Stimulated activated CD4-positive, alpha-beta T cell treated with anti-CD3 and anti-CD28 coated beads, Interleukin-15, amount 100 ng/mL, for 24 hours (primary cell): ENCODE measurements around the gene FAAP100.
A peak's percentile ranks its signal among the peaks of the same experiment; 100 is the strongest.
"Not testable (repeated sequence)": the region's sequence is repeated elsewhere in the genome, so short reads cannot be mapped to it uniquely, and the experiment has no call there.

Source experiments
- DNase-seq: peaks from one replicate; pipeline ENCODE4 v3.0.0-alpha.2; 2020

Gene FAAP100

DNA sequence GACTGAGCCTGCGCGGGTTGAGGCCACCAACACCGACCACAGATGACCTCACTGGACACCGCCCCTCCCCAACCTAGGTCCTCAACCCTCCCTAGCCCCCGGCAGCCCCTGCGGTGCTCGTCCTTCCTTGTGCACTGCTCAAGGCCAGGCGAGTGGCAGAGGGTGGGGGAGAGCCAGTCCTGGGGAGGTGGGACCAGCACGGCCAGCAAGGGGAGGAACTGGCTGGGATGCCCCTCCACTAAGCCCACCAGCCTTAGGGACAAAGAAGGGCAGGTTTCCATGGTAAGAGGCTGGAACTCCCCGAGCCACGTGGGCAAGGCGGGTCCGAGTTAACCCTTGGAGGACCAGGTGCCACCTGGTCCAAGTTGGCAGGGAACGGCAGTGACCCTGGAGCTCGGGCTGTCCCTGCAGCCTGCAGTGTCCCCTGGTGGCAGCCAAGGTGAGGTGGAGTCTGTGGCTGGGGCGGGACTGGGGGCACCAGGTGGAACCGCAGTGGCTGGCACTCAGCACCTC lies 14.8 kb downstream of the FAAP100 start:
- peak; percentile 61 for DNase-seq

DNA sequence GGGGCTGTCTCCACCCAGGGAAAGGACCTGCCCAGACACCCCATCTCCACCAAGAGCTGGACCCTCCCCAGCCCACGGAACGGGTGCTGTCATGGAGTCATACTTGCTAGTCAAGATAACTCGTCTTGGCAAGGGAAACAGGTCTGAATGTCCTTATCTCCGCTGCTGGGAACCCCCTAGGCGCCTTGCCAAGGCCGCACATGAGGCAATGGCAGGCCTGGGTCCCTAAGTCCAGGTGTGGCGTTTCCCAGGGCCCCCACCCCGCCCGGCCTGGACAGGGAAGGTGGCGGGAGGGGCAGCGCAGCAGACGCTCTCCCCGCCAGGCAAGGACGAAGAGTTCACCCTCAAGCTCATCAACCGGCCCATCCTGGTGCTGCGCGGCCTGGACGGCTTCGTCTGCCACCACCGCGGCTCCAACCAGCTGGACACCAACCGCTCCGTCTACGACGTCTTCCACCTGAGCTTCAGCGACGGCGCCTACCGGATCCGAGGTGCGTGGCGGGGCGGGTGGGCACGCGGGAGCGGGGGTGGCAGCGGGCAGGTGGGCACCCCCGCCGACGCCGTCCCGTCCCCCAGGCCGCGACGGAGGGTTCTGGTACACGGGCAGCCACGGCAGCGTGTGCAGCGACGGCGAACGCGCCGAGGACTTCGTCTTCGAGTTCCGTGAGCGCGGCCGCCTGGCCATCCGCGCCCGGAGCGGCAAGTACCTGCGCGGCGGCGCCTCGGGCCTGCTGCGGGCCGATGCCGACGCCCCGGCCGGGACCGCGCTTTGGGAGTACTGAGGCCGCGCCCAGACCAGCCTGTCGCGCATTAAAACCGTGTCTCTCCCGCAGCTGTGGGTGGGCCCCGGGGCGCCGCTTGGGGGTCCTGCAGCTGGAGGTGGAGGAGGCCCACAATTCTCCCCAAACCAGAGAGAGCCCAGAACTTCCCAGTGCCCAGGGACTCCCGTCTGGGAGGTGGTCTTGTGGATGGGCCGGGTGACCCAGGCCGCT lies 15.6 kb downstream of the FAAP100 start:
- DNase-seq: peak; percentile 35

DNA sequence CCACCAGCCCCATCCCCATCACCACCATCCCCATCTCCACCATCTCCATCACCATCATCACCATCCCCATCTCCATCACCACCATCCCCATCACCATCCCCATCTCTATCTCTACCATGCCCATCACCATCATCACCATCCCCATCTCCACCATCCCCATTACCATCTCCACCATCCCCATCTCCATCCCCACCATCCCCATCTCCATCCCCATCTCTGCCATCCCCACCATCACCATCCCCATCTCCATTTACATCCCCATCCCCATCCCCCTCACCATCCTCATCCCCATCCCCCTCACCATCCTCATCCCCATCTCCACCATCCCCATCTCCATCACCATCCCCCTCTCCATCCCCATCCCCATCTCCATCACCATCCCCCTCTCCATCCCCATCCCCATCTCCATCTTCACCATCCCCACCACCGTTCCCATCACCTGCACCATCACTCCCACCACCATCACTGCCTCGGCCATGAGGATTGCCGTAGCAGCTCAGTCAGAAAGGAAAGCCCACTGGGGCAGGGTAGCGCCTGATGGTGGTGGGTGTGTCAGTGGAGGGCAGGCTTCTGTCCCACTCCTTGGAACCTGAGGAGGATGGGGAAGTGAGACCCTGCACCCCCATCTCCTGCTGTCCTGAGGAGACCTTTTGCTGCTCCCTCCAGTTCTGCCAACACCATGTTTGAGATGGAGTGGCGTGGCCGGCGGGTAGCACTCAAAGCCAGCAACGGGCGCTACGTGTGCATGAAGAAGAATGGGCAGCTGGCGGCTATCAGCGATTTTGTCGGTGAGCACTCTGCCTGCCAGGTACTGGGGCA lies 16.5 kb downstream of the FAAP100 start:
- no peak for DNase-seq

DNA sequence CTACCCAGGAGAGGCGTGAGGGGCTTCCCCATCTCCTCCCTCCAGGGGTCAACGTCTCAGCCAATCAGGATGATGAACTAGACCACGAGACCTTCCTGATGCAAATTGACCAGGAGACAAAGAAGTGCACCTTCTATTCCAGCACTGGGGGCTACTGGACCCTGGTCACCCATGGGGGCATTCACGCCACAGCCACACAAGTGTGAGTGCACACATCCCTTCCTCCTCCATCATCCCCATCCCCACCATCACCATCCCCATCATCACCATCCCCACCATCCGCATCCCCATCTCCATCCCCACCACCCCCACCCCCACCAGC lies 17.2 kb downstream of the FAAP100 start:
- no peak for DNase-seq

DNA sequence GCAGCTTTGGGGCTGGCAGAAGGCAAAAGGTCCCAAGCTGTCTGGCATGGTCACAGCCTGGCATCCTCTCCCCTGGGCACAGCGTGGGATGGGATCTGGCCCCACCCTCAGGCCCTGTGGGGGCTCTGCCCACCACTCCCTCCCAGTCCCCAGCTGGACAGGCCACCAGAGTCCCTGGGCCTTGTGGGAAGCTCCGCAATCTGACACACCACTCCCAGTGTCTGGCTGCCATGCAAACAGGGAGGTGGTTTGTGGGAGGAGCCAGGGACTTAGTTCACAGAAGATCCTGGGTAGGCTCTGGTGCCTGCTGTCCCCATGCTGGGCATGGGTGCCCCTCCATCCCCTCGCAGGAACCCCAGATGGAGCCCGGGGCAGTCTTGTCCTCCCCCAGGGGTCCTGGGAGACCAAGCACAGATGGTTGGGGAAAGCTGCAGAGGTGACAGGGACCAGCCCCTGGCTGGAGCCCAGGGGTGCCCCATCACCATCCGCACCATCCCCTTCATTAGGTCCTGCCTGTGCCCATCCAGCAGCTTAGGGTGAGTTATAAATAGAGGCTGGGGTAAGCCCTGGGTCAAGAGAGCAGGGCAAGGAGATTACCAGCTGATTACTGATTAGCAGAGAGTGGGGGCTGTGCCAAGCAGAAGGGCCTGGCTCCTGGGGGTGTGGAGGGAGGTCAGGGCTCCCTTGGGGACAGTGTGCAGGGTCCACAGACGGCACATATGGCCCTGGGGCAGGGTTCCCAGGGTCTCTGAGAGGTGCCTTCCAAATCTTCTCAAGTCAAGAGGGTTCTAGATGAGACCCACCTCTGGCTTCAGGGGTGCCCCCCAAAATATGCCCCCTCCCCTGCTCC lies 17.8 kb downstream of the FAAP100 start:
- DNase-seq: no peak

DNA sequence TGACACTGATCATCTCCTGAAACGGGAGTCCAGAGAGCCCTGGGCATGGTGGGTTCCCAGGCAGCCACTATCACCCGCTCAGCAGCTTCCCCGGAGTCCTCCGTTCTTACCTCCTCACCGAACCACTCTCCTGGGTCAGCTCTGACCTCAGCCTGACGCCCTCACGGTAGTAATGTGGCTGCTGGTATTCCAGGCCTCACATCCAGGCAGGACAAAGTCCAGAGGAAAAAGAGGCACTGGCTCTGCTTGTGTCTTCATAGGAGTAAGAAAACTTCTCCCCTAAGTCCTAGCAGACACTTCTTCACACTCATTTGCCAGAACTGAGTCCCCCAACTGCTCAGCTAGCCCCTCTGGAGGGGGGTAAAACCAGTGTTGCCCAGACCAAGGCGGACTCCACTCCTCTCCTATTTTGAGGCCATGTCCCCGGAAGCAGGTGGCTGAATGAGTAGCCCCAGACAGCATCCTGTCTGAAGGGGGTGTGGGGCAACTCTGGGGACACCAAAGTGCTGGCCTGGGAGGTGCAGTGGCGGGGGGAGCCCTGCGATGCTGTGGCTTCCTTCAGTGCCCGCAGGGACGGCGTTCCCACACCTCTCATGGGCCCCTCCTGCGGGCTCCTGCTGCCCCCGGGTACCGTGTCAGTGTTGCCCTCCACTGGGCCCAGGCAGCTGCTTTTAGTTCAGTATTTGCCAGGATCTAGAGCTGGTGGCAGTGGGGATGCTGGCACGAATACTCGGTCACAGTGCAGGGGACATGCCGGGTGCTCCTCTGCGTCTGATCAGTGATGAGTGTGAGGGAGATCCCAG lies 18.6 kb downstream of the FAAP100 start:
- no peak for DNase-seq

DNA sequence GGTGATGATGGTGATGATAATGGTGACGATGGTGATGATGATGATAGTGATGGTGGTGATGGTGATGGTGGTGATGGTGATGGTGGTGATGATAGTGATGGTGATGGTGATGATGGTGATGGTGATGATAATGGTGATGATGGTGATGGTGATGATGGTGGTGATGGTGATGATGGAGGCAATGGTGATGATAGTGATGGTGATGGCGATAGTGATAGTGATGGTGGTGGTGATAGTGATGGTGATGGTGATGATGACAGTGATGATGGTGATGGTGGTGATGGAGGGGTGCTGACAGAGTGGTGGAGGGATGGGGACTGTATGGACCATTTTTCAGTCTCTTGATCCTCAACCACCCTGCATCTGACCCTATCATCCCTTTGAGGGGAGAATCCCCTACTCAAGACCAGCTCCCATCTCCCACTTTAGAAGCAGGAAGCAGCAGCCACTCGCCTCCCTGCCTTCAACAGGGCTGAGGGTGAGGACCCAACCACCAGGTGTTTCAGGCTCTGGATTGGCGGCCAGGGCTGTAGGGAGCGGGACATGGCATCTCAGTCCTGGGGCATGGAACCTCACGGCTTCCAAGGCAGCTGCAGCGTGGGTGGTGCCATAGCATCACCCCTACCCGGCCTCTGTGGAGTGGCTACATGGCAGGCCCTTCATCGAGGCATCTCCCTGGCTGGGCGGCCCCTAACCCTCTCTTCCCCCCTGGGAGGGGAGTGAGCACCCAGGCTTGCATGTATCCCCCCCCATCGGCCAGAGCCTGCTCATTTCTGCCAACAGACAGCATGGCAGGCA lies 19.5 kb downstream of the FAAP100 start:
- no peak for DNase-seq

DNA sequence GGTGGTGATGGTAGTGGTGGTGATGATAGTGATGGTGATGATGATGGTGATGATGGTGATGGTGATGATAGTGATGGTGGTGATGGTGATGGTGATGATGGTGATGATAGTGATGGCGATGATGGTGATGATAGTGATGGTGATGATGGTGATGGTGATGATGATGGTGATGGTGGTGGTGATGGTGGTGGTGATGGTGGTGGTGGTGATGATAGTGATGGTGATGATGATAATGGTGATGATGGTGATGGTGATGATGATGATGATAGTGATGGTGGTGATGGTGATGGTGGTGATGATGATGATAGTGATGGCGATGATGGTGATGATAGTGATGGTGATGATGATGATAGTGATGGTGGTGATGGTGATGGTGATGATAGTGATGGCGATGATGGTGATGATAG lies 20.2 kb downstream of the FAAP100 start:
- DNase-seq: not testable (repeated sequence)

DNA sequence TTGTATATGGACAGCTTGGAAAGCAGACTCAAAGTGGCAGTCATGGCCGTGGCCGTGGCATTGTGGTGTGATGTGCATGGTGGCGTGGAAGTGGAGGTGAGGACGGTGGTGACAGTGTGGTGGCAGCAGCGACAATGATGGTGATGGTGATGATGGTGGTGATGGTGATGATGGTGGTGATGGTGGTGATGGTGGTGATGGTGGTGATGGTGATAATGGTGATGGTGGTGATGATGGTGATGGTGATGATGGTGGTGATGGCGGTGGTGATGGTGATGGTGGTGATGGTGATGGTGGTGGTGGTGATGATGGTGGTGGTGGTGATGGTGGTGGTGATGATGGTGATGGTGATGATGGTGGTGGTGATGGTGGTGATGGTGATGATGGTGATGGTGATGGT lies 21.1 kb downstream of the FAAP100 start:
- not testable (repeated sequence) for DNase-seq

DNA sequence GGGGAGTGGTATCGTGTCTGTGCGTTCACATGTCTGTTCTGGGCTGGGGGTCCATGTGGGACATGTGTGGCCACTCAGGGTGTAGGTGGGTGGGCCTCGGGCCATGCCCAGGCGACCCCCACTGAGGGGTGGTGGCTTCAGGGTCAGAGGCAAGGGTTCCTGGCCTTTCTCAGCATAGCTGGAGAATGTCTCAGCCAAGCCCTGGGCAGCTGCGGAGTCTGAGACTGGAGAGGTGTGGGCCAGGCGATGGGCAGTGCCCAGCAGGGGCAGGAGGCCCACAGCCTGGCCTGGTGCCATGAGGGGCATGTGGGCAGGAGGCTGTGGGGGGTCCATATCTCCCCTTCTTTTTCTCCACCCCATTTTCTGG lies 22.7 kb downstream of the FAAP100 start:
- no peak for DNase-seq

DNA sequence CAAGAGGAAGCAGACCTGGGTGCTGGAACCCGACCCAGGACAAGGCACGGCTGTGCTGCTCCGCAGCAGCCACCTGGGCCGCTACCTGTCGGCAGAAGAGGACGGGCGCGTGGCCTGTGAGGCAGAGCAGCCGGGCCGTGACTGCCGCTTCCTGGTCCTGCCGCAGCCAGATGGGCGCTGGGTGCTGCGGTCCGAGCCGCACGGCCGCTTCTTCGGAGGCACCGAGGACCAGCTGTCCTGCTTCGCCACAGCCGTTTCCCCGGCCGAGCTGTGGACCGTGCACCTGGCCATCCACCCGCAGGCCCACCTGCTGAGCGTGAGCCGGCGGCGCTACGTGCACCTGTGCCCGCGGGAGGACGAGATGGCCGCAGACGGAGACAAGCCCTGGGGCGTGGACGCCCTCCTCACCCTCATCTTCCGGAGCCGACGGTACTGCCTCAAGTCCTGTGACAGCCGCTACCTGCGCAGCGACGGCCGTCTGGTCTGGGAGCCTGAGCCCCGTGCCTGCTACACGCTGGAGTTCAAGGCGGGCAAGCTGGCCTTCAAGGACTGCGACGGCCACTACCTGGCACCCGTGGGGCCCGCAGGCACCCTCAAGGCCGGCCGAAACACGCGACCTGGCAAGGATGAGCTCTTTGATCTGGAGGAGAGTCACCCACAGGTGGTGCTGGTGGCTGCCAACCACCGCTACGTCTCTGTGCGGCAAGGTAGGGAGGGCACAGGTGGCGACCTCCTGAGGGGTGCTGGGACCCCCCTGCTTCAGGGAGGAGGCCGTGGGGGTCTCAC lies 23.3 kb downstream of the FAAP100 start:
- no peak for DNase-seq

DNA sequence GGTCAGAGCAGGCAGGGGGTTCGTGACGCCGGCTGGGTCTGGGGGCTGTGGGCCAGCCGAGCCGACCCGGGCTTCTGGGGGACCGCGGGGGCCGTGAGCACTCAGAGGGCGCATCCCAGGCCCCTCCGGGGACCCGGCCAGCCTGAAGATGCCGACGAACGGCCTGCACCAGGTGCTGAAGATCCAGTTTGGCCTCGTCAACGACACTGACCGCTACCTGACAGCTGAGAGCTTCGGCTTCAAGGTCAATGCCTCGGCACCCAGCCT lies 23.8 kb downstream of the FAAP100 start:
- DNase-seq: no peak

DNA sequence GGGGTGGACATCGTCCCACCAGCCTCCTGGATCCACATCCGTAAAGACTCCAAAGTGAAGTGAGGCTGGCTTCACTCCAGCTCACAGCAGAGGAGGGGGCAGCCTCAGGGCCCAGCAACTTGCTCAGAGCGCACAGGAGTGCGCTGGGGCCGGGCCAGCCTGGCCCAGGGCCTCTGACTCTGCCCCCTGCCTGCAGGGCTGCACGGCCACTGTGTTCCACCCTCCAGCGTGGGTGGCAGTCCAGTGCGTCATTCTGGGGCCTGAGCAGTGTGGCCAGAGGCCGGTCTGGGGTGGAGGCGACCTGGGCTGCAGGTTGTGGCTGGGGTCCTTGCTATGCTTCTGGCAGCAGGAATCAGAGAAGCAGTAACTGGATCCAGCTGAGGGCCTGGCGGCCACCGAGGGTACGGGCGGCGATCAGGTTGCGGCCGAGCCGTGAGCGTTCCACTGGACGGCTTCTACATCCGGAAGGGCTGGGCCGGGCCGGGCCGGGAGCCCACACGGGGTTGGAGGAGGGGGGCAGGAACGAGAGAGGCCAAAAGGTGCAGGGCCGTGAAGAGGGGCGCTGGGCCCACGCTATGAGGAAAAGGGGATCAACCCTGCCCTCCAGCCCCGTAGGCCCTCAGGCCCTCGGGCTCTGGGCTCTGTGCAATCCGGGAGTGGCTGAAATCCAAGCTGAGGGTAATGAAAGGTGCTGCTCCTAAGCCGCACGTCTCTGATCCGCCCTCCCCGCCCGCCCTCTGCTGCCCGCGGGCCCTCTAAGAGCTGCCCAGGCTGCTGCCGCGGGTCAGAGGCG lies 24.4 kb downstream of the FAAP100 start, which contains the start of gene FSCN2:
FSCN2 (plus strand) TSS at position 787 of the 793 bp plus-strand sequence. CDS start 155 bp downstream, outside the sequence.
- no peak for DNase-seq

DNA sequence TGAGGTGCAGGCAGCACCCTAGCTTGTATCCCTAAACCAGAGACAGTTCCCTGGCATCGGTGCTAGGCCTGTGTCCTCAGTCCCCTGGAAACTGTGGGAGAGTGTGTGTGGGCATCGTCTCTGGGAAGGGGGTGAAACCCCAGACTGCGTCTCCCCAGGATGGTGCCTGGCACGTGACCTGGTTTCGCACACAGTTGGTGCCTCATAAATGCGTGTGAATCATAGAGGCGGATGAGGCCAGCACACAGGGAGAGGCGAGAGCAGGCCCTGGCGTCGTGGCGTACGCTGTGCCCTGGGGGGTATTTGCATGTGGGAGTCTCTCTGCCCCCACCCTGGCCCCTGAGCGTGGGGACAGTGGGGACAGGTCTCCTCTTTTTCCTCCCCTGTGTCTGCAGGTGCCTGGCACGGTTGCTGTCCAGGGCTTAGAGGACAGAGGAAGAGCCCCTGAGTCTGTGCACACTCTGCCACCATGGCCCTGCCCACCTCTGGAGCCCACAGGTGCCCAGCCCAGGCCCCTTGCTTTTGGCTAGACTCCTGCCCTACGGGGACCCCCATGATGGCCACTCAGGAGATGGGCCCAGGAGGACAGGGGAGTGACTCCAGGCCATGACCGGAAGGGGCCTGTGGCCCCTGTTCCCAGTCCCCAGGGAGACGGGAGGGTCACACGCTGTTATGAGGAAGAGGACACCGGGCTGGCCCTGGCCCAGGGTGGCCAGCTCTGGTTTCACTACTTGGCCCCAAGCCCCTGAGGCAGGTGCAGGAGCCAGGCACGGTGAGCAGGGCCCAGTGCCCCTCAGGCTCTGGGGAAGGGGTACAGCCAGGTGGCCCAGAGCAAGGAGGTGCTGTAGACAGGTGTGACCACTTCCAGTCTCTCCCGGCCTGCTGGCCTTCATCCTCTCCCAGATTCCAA lies 25.2 kb downstream of the FAAP100 start:
- DNase-seq: no peak

DNA sequence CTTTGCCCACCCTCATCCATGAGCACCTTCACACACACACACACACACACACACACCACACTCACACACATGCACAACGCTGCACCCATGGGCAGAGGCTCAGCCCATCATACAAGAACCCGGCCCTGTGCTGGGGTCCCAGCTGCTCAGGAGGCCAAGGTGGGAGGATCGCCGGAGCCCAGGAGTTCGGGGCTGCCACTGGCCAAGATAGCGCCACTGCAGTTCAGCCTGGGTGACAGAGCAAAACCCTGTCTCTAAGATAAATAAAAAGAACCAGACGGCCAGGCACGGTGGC lies 27.3 kb downstream of the FAAP100 start:
- no peak for DNase-seq

DNA sequence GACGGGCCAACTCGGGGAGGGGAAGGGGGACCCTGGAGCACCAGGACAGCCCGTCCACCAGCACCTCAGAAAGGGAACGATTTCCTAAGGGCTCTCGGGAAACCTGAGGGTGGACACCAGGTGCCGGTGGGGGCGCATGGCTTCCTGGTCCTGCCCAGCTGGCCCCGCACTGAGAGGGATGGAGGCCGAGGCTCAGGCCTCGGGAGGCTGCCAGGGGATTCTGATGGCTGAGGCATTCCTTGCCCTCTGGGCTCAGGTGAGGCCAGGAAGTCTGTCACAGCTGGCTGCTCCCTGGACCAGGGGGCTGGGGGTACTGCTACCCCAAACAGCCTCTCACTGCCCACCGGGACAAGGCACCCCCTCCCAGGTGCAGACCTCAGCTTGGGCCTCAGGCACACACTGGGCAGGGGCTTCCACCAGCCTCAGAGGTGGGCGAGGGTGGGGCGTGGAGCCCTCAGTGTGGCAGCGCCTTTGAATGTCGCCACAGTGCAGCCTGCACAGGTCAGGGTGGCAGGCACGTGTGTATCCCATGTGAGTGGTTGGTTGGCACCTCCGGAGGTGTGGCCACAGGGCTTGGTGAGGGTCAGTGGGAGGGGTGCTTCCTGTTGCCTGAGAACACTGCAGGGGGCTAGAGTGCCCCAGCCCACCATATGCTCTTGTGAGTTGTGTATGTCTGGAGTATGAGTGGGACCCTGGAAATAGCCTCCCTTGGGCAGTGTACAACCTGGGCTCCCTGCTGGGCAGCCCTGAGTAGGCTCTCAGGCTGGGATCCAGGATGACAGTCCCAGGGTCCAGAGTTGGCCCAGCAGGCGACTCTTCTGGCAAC lies 27.9 kb downstream of the FAAP100 start:
- no peak for DNase-seq

DNA sequence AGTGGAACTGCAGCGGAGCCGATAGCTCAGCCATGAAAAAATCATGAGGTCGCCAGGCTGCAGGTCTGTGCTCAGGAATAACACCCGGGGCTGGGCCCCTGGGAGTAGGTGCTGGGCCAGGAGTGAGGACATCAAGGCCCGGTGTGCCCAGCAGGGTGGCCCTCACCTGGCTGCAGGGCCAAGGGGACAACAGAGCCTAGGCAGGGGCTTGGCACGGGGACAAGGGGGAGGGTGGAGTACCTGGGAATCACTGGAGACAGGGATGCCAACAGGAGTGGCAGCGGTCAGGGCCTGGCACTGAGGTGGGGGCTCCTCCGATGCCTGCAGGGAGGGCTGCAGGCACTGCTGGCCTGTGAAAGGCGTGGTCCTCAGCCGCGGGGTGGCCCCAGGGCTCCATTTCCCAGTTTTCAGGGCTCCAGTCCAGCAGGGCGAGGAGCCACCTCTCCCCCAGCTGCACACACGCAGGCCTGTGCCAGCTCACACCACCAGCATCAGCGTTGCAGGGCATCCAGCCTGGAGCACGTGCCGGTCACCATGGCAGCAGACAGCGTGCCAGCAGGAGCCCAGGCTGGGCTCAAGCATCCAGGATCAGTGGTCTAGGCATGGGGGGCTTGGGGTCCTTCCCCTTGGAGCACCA lies 28.6 kb downstream of the FAAP100 start:
- no peak for DNase-seq
